Endothelial cell of umbilical vein (primary cell): Measurements from ENCODE around the gene CILP2. TPM values are rescaled to one million over a fixed set of nuclear protein-coding genes. Genes with fewer than 3 reads are reported as not detected.

Experiments
- BruUV-seq: library from RNA; stranded (reverse); fragments of 400-500 nt; replicated peaks from 2 replicates; lab custom pipeline; 2021; lab: Mats Ljungman, UMichigan
- CTCF ChIA-PET: fragments of 300-600, 350-600 bp; sonication (Branson Sonifier 250); formaldehyde crosslinking; loops from one replicate; lab custom pipeline; 2021; ENCODE audit warnings: antibody characterized with exemption, inconsistent platforms; lab: Charles Lee
- POLR2A ChIA-PET: fragments of 300-600, 350-600 bp; sonication (Branson Sonifier 250); formaldehyde crosslinking; loops from one replicate; lab custom pipeline; 2021; ENCODE audit warnings: antibody characterized with exemption, inconsistent platforms; lab: Charles Lee
- DNase-seq: peaks from one replicate; pipeline ENCODE4 v3.0.0-alpha.2; 2011; ENCODE audit warnings: low read depth, low spot score
- FAIRE-seq: peaks from 2 replicates; lab custom pipeline; 2011; peaks lifted over from hg19 to GRCh38; lab: Jason Lieb, UNC
- H2AFZ ChIP-seq: 2 replicates; pipeline ENCODE4 v1.6.0; 2012; ENCODE audit warnings: low read depth, low read length, control low read depth, inconsistent platforms
- H3K27ac ChIP-seq: 2 replicates; pipeline ENCODE4 v1.5.1; 2011; ENCODE audit warnings: low read depth, mild to moderate bottlenecking, control low read depth, low read length, moderate library complexity; ENCODE audit not compliant: insufficient read depth
- H3K27me3 ChIP-seq, 2 experiments: 2 replicates each; pipeline versions ENCODE4 v1.6.0 to v1.6.1; 2011; ENCODE audit warnings: low read length in 2 of 2, mixed read lengths in 1 of 2; ENCODE audit not compliant: control insufficient read depth in 2 of 2, insufficient read depth in 2 of 2
- H3K36me3 ChIP-seq, 2 experiments: 2 replicates in 1 of 2; 3 replicates in 1 of 2; pipeline ENCODE4 v1.5.1; 2011; ENCODE audit warnings: low read length in 2 of 2, mild to moderate bottlenecking in 1 of 2, moderate library complexity in 1 of 2; ENCODE audit not compliant: control insufficient read depth in 2 of 2, insufficient read depth in 2 of 2; ENCODE audit errors: extremely low read depth in 1 of 2
- H3K4me1 ChIP-seq: 3 replicates; pipeline ENCODE4 v1.5.1; 2011; ENCODE audit warnings: mild to moderate bottlenecking, low read length; ENCODE audit not compliant: control insufficient read depth, insufficient read depth; ENCODE audit errors: extremely low read depth
- H3K4me2 ChIP-seq: 2 replicates; pipeline ENCODE4 v1.6.1; 2011; ENCODE audit warnings: low read length, control low read depth, mixed read lengths; ENCODE audit not compliant: insufficient read depth
- H3K4me3 ChIP-seq, 3 experiments: fragments of 200-600 bp in 1 of 3; sonication (generic), shearing (Covaris generic) in 1 of 3; replicated peaks in 1 of 3; 2 replicates each; pipeline ENCODE4 v1.5.1; 2011 to 2016; ENCODE audit warnings: control low read depth in 3 of 3, low read length in 3 of 3, mild to moderate bottlenecking in 2 of 3, inconsistent platforms in 1 of 3, low read depth in 1 of 3, moderate library complexity in 1 of 3; ENCODE audit not compliant: insufficient read depth in 1 of 3
- H3K79me2 ChIP-seq: 2 replicates; pipeline ENCODE4 v1.6.0; 2012; ENCODE audit warnings: low read length, inconsistent platforms; ENCODE audit not compliant: control insufficient read depth, insufficient read depth
- H3K9ac ChIP-seq: replicated peaks from 2 replicates; pipeline ENCODE3; 2011; ENCODE audit warnings: low read length, control low read depth; ENCODE audit not compliant: insufficient read depth; ENCODE audit errors: extremely low read depth
- H3K9me1 ChIP-seq: replicated peaks from 3 replicates; pipeline ENCODE4 v1.6.0; 2011; ENCODE audit warnings: mild to moderate bottlenecking, low read length; ENCODE audit not compliant: control insufficient read depth, insufficient read depth; ENCODE audit errors: extremely low read depth
- H3K9me3 ChIP-seq: replicated peaks from 2 replicates; pipeline ENCODE4 v1.5.1; 2012; ENCODE audit warnings: low read length, inconsistent platforms; ENCODE audit not compliant: control insufficient read depth, insufficient read depth
- H4K20me1 ChIP-seq: replicated peaks from 2 replicates; pipeline ENCODE3; 2011; ENCODE audit warnings: mild to moderate bottlenecking, low read length; ENCODE audit not compliant: control insufficient read depth, insufficient read depth; ENCODE audit errors: extremely low read depth
- FOS ChIP-seq: IDR thresholded peaks from 2 replicates; pipeline ENCODE4 v1.6.1; 2011; ENCODE audit warnings: mild to moderate bottlenecking, low read length, moderate library complexity, borderline replicate concordance; ENCODE audit not compliant: insufficient read depth
- GATA2 ChIP-seq: IDR thresholded peaks from 2 replicates; pipeline ENCODE4 v1.7.0; 2011; ENCODE audit warnings: low read depth, mild to moderate bottlenecking, moderate library complexity, mixed read lengths, low read length; ENCODE audit not compliant: insufficient read length, insufficient read depth
- MYC ChIP-seq: IDR thresholded peaks from one replicate; pipeline ENCODE4 v1.6.1; 2011; ENCODE audit warnings: mild to moderate bottlenecking, low read depth, low read length
- POLR2A ChIP-seq: IDR thresholded peaks from 2 replicates; pipeline ENCODE4 v1.6.1; 2012; ENCODE audit warnings: low read depth, mild to moderate bottlenecking, control low read depth, low read length
- POLR2AphosphoS5 ChIP-seq: IDR thresholded peaks from 2 replicates; pipeline ENCODE4 v1.6.1; 2012; ENCODE audit warnings: low read depth, mild to moderate bottlenecking, control low read depth, low read length, moderate library complexity; ENCODE audit not compliant: insufficient read depth
- dilution Hi-C: fragments of 300-500 bp; cut with MboI; formaldehyde crosslinking; loops from one replicate; pipeline ENCODE4 v1.15.0; 2019; ENCODE audit warnings: low sequenced_read_pairs; ENCODE audit not compliant: extremely low pct_ligation_motif_present
- intact Hi-C: fragments of 100-400 bp; cut with micrococcal nuclease; formaldehyde crosslinking; loops from one replicate; pipeline ENCODE4 v1.10.0; 2022
- polyA plus RNA-seq, 4 experiments: library from polyadenylated mRNA; depleted of rRNA in 3 of 4; stranded (reverse) in 3 of 4; unstranded in 1 of 4; fragments of >200 nt; gene quantifications; 2 replicates each; pipeline versions ENCODE4 v1.2.1 to v1.2.3, GENCODE V29; 2011 to 2012; ENCODE audit warnings: missing spikeins in 1 of 4
- total RNA-seq: library from RNA; stranded (reverse); gene quantifications from 2 replicates; pipeline ENCODE4 v1.2.3, GENCODE V29; 2021
- TF ChIP-seq, protein P1 (sequence below), 2 donors: IDR thresholded peaks; 1 replicate in 1 of 2; 2 replicates in 1 of 2; pipeline ENCODE4 v1.5.1; 2011; ENCODE audit warnings: low read length in 2 of 2, mild to moderate bottlenecking in 2 of 2, moderate library complexity in 2 of 2, control low read depth in 1 of 2, inconsistent platforms in 1 of 2, low read depth in 1 of 2; ENCODE audit not compliant: insufficient read depth in 1 of 2; ENCODE audit errors: extremely low read depth in 1 of 2

CILP2 gene
- total and polyA plus RNA-seq, 2 donors (not counting 3 experiments of a cell fraction or from before 2014, with no cell fraction given), result 0.01 TPM; not detected in 1

DNA sequence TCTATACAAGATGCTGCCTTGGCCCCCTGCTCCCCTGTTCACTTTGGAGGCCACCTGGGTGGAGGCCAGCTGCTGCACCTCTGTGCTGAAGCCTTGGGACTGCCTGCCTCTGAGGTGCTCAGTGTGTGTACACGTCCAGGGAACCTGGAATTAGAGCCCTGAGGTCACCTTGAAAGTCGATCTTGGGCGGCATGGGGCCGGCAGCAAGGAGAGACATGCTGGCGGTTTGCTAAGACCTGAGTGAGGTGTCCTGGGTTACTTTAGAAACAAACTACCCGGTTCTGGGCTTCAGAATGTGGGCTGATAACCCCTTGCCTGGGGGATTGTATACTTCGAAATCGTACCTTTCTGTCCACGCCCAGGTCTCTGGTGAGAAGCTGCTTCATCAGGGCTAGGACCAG, 48.3 kb upstream of the CILP2 start:
- Histone ChIP-seq H3K9ac (peak overlapping the region; percentile 19), H3K79me2 (peaks cover 66% of the 10 kb centered on the region), H3K9me3 (no peaks in the 10 kb centered on the region), H3K4me1 (peaks cover 29% of the 10 kb centered on the region), H3K27ac (peak overlapping the region; percentile 76), H3K9me1 (no peaks in the 10 kb centered on the region), H3K36me3 (peaks cover 2 to 21% of the 10 kb centered on the region in 2 experiments), H2AFZ (no peak overlapping the region), H3K27me3 (no peaks in the 10 kb centered on the region), H3K4me3 (no peak overlapping the region), H3K4me2 (no peak overlapping the region), H4K20me1 (no peaks in the 10 kb centered on the region)
- DNase-seq (peak; percentile 7), FAIRE-seq (no peak)
- CTCF ChIA-PET, result interaction anchor here (0.8 to 5.1 kb wide), 25 partner anchors 9 to 344 kb away, joined by 3 to 127 read pairs (median 4); partner anchors contain the start of genes GATAD2A, MAU2, NDUFA13 and TSSK6
- intact Hi-C loops (loop anchor here (1.0 to 10.0 kb wide), 8 partner anchors 30 to 344 kb away; partner anchors contain the start of genes BORCS8, GATAD2A, MAU2 and RFXANK), dilution Hi-C loops (no loop called here)
- POLR2A ChIA-PET, result interaction anchor here (1.6 kb wide), 1 partner anchor 85 kb away, joined by 5 read pairs; the partner anchor contains the start of gene GATAD2A
- BruUV-seq, result TSS peak; percentile 62
- TF ChIP-seq POLR2AphosphoS5, result no peak
- no peak for TF ChIP-seq POLR2A
- TF ChIP-seq, protein P1, sequence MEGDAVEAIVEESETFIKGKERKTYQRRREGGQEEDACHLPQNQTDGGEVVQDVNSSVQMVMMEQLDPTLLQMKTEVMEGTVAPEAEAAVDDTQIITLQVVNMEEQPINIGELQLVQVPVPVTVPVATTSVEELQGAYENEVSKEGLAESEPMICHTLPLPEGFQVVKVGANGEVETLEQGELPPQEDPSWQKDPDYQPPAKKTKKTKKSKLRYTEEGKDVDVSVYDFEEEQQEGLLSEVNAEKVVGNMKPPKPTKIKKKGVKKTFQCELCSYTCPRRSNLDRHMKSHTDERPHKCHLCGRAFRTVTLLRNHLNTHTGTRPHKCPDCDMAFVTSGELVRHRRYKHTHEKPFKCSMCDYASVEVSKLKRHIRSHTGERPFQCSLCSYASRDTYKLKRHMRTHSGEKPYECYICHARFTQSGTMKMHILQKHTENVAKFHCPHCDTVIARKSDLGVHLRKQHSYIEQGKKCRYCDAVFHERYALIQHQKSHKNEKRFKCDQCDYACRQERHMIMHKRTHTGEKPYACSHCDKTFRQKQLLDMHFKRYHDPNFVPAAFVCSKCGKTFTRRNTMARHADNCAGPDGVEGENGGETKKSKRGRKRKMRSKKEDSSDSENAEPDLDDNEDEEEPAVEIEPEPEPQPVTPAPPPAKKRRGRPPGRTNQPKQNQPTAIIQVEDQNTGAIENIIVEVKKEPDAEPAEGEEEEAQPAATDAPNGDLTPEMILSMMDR (IDR thresholded peaks at IDR 0.05; ENCODE audit: extremely low read depth in 1 of 2, insufficient read depth in 1 of 2, low read depth in 1 of 2, low read length in 2 of 2), result no peak
- no peak for TF ChIP-seq FOS
- TF ChIP-seq GATA2, result no peak
- no peak for TF ChIP-seq MYC
